Neural progenitor cell (in vitro differentiated cells): ENCODE results near the gene UGGT2.

Experiments used
- CTCF ChIP-seq: fragments of 200-600 bp; sonication (generic); IDR thresholded peaks from 2 replicates; pipeline ENCODE4 v1.5.1; 2017; ENCODE audit warnings: antibody characterized with exemption, mild to moderate bottlenecking
- EZH2 ChIP-seq: fragments of 200-600 bp; sonication (generic); IDR thresholded peaks from 2 replicates; pipeline ENCODE4 v1.6.1; 2017; ENCODE audit warnings: antibody characterized with exemption, mild to moderate bottlenecking, moderate library complexity

GRCh38 chr13:95858286-95859075 is 194.7 kb downstream of the UGGT2 start:
- TF ChIP-seq CTCF (no peak), EZH2 (no peak)
